Gastrocnemius medialis (tissue), 4 donors: ENCODE results near the gene FOCAD.

Experiments
- POLR2A ChIP-seq, 2 donors: fragments of 450-650 bp; IDR thresholded peaks; one replicate each; pipeline ENCODE4 v1.6.1; 2017; ENCODE audit warnings: antibody characterized with exemption in 2 of 2, mild to moderate bottlenecking in 2 of 2, moderate library complexity in 2 of 2
- TF ChIP-seq, protein P1 (sequence below), 5 experiments: fragments of 450-650 bp in 3 of 5; fragments of 200-600 bp in 2 of 5; sonication (generic) in 2 of 5; IDR thresholded peaks in 4 of 5; conservative IDR thresholded peaks in 1 of 5; 1 replicate in 4 of 5; 2 replicates in 1 of 5; pipeline ENCODE4 v1.5.1; 2016 to 2019; ENCODE audit warnings: antibody characterized with exemption in 5 of 5, mild to moderate bottlenecking in 3 of 5, moderate library complexity in 3 of 5

DNA sequence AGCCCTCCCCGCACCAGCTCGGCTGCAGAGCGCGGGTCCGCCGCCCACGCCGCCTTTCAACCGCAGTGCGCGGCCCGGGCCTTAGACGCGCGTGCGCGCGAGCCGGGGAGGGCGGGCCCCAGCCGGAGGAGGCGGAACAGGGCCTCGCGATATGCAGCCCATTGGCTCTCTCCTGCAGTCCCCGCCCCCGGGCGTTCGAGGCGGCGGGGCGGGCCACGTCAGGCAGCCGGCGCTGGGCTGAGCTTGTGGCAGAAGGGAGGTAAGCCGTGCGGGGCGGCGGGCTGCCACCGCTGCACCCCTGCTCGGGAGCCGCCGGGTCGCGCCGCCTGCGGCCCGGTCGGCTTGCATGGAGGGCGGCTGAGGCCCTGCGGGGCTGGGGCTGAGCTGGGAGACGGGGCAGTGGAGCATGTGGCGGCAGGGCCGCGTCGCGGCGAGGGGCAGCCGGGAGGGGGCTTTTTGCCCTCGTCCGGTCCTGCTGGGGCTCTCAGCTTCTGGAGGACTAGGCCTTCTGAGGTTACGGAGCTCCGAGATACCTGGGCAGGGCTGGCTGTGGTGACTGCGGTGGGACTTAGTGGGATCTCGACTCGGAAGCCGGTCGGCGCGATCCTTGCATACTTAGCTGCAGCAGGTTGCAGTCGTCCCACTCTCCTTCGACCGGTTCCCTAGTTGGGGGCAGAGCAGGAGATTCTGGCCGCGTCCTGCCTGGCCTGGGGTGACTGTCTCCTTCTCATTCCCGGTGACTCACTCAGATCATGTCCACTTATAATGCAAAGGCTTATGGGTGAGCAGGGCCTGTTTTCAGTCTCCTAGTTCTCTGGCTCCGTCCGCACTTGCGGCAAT lies at the start of gene FOCAD:
- TF ChIP-seq POLR2A (IDR thresholded peaks at IDR 0.05): peak; percentile 95 to 99
- TF ChIP-seq, protein P1, sequence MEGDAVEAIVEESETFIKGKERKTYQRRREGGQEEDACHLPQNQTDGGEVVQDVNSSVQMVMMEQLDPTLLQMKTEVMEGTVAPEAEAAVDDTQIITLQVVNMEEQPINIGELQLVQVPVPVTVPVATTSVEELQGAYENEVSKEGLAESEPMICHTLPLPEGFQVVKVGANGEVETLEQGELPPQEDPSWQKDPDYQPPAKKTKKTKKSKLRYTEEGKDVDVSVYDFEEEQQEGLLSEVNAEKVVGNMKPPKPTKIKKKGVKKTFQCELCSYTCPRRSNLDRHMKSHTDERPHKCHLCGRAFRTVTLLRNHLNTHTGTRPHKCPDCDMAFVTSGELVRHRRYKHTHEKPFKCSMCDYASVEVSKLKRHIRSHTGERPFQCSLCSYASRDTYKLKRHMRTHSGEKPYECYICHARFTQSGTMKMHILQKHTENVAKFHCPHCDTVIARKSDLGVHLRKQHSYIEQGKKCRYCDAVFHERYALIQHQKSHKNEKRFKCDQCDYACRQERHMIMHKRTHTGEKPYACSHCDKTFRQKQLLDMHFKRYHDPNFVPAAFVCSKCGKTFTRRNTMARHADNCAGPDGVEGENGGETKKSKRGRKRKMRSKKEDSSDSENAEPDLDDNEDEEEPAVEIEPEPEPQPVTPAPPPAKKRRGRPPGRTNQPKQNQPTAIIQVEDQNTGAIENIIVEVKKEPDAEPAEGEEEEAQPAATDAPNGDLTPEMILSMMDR (IDR thresholded peaks at IDR 0.05 in 4 of 5, conservative IDR thresholded peaks at IDR 0.05 in 1 of 5): peak in 1 of 5 experiments; percentile 14
